Spleen (tissue), 7 donors: Measurements from ENCODE around the gene ZFAND5.

ENCODE experiments used
- CTCF ChIP-seq, 11 experiments: fragments of 200-600 bp in 7 of 11; fragments of 450-650 bp in 4 of 11; sonication (generic) in 4 of 11; IDR thresholded peaks in 8 of 11; conservative IDR thresholded peaks in 3 of 11; 1 replicate in 7 of 11; 2 replicates in 4 of 11; pipeline versions ENCODE4 v1.4.0 to v1.8.0; 2016 to 2021; ENCODE audit warnings: antibody characterized with exemption in 11 of 11, inconsistent platforms in 4 of 11, mild to moderate bottlenecking in 1 of 11
- POLR2A ChIP-seq, 3 donors: fragments of 450-650 bp; IDR thresholded peaks; one replicate each; pipeline ENCODE4 v1.5.1; 2017; ENCODE audit warnings: antibody characterized with exemption in 3 of 3, mild to moderate bottlenecking in 1 of 3
- donor health status: DM: no; HTN: no; CAD: no; lungs with moderate emphysema.
- donor health status: DM: no; HTN: no; CAD: no.
- donor health status: DM: no; HTN: no; CAD: no.

- no peak for TF ChIP-seq CTCF (IDR thresholded peaks at IDR 0.05 in 8 of 11, conservative IDR thresholded peaks at IDR 0.05 in 3 of 11)
- no peak for TF ChIP-seq POLR2A (IDR thresholded peaks at IDR 0.05)
Measured at GRCh38 chr9:72353455-72354116, 11.4 kb downstream of the ZFAND5 start.
